HCT116 (cell line): Measurements from ENCODE around the gene BCHE. TPM values are rescaled to one million over a fixed set of nuclear protein-coding genes. Genes with fewer than 3 reads are reported as not detected.

Experiments used
- ATAC-seq: fragments of 200-7000 bp; cut with Tn5 transposase; 2 replicates; pipeline ENCODE4 v1.9.1; 2020; ENCODE audit warnings: mild to moderate bottlenecking, moderate library complexity
- BruUV-seq: library from RNA; stranded (reverse); fragments of 400-500 nt; replicated peaks from 2 replicates; lab custom pipeline; 2021; lab: Mats Ljungman, UMichigan
- CTCF ChIA-PET: fragments of 300-600 bp; sonication (Branson Sonifier 250); formaldehyde crosslinking; loops from one replicate; lab custom pipeline; 2021; ENCODE audit warnings: antibody characterized with exemption; lab: Charles Lee
- POLR2A ChIA-PET: fragments of 300-600, 350-600 bp; sonication (Branson Sonifier 250); formaldehyde crosslinking; loops from one replicate; lab custom pipeline; 2021; ENCODE audit warnings: antibody characterized with exemption; lab: Charles Lee
- RAD21 ChIA-PET, 2 experiments: fragments of 300-600 bp; sonication (Branson Sonifier 250); formaldehyde crosslinking; loops; one replicate each; lab custom pipeline; 2023; ENCODE audit warnings: low total read pairs in 2 of 2; ENCODE audit not compliant: uncharacterized antibody in 2 of 2, unreplicated experiment in 2 of 2, low non-redundant PET in 1 of 2; lab: Charles Lee
- DNase-seq: peaks from one replicate; pipeline ENCODE4 v3.0.0-alpha.2; 2010; ENCODE audit warnings: low read depth, low spot score
- H2AFZ ChIP-seq: fragments of 200-600 bp; shearing (Covaris generic), sonication (generic); 2 replicates; pipeline ENCODE4 v1.6.1; 2017; ENCODE audit warnings: low read depth, mixed run types, mixed read lengths, antibody characterized with exemption, low read length; ENCODE audit not compliant: poor library complexity, severe bottlenecking
- H3K27ac ChIP-seq: 2 replicates; pipeline ENCODE4 v1.5.1; 2012; ENCODE audit warnings: low read depth, low read length
- H3K27me3 ChIP-seq: fragments of 200-600 bp; sonication (generic); 2 replicates; pipeline ENCODE4 v1.6.1; 2016; ENCODE audit warnings: mixed run types, low read length, mixed read lengths; ENCODE audit not compliant: insufficient read depth
- H3K36me3 ChIP-seq, 2 experiments: fragments of 200-500 bp in 1 of 2; fragments of 200-600 bp in 1 of 2; sonication (Bioruptor generic) in 1 of 2; sonication (generic) in 1 of 2; 2 replicates each; pipeline versions ENCODE4 v1.5.1 to v1.6.1; 2014 to 2016; ENCODE audit warnings: low read length in 2 of 2, inconsistent platforms in 1 of 2, mixed read lengths in 1 of 2, mixed run types in 1 of 2; ENCODE audit not compliant: insufficient read depth in 2 of 2, control insufficient read depth in 1 of 2
- H3K4me1 ChIP-seq, 2 experiments: fragments of 200-600 bp in 1 of 2; sonication (generic) in 1 of 2; 2 replicates each; pipeline versions ENCODE4 v1.5.1 to v1.6.1; 2012 to 2017; ENCODE audit warnings: low read length in 2 of 2, inconsistent platforms in 1 of 2, mild to moderate bottlenecking in 1 of 2, mixed read lengths in 1 of 2, mixed run types in 1 of 2, moderate library complexity in 1 of 2; ENCODE audit not compliant: insufficient read depth in 2 of 2, control insufficient read depth in 1 of 2
- H3K4me2 ChIP-seq: fragments of 200-600 bp; sonication (generic); 2 replicates; pipeline ENCODE4 v1.6.1; 2017; ENCODE audit warnings: mixed run types, low read length, mixed read lengths
- H3K4me3 ChIP-seq, 2 experiments: fragments of 200-600 bp in 1 of 2; sonication (generic) in 1 of 2; replicated peaks in 1 of 2; 2 replicates each; pipeline ENCODE4 v1.5.1; 2011 to 2016; ENCODE audit warnings: low read length in 2 of 2, control low read depth in 1 of 2, low read depth in 1 of 2, mild to moderate bottlenecking in 1 of 2, mixed read lengths in 1 of 2, mixed run types in 1 of 2
- H3K79me2 ChIP-seq: fragments of 200-600 bp; sonication (generic); 2 replicates; pipeline ENCODE4 v1.6.1; 2017; ENCODE audit warnings: mild to moderate bottlenecking, mixed run types, low read length, moderate library complexity, mixed read lengths; ENCODE audit not compliant: insufficient read depth
- H3K9ac ChIP-seq: fragments of 200-600 bp; sonication (generic); 2 replicates; pipeline ENCODE4 v1.6.1; 2016; ENCODE audit warnings: low read length, mixed read lengths
- H3K9me2 ChIP-seq: fragments of 200-600 bp; sonication (generic), shearing (Covaris generic); 2 replicates; pipeline ENCODE4 v1.6.1; 2017; ENCODE audit warnings: mixed run types, mild to moderate bottlenecking, moderate library complexity; ENCODE audit not compliant: insufficient read depth
- H3K9me3 ChIP-seq, 2 experiments: fragments of 200-500 bp in 1 of 2; fragments of 200-600 bp in 1 of 2; sonication (Bioruptor generic) in 1 of 2; sonication (generic) in 1 of 2; 2 replicates each; pipeline ENCODE4 v1.6.1; 2014 to 2017; ENCODE audit warnings: low read length in 2 of 2, mixed read lengths in 2 of 2, inconsistent platforms in 1 of 2, low read depth in 1 of 2, mild to moderate bottlenecking in 1 of 2, mixed run types in 1 of 2, moderate library complexity in 1 of 2; ENCODE audit not compliant: control insufficient read depth in 1 of 2, insufficient read depth in 1 of 2
- H4K20me1 ChIP-seq: fragments of 200-600 bp; sonication (generic), shearing (Covaris generic); 2 replicates; pipeline ENCODE4 v1.6.1; 2017; ENCODE audit warnings: mixed run types, mild to moderate bottlenecking, moderate library complexity; ENCODE audit not compliant: insufficient read depth
- CBX3 ChIP-seq: IDR thresholded peaks from 2 replicates; pipeline ENCODE4 v1.6.1; 2012; ENCODE audit warnings: low read depth
- CEBPB ChIP-seq: IDR thresholded peaks from 2 replicates; pipeline ENCODE4 v1.6.1; 2012; ENCODE audit warnings: low read depth
- CTCF ChIP-seq, 3 experiments: fragments of 200-600 bp in 1 of 3; sonication (generic) in 1 of 3; IDR thresholded peaks in 2 of 3; conservative IDR thresholded peaks in 1 of 3; 2 replicates each; pipeline ENCODE4 v1.5.1; 2012 to 2017; ENCODE audit warnings: low read depth in 2 of 3, low read length in 2 of 3, antibody characterized with exemption in 1 of 3, borderline replicate concordance in 1 of 3, control low read depth in 1 of 3, mild to moderate bottlenecking in 1 of 3, mixed read lengths in 1 of 3, mixed run types in 1 of 3, moderate library complexity in 1 of 3; ENCODE audit not compliant: insufficient read depth in 1 of 3
- EZH2 ChIP-seq: fragments of 200-600 bp; sonication (generic); IDR thresholded peaks from 2 replicates; pipeline ENCODE4 v1.6.1; 2017; ENCODE audit warnings: antibody characterized with exemption, mixed run types
- FOSL1 ChIP-seq: IDR thresholded peaks from 2 replicates; pipeline ENCODE4 v1.6.1; 2012; ENCODE audit warnings: low read depth
- MAX ChIP-seq: IDR thresholded peaks from 2 replicates; pipeline ENCODE4 v1.6.1; 2012
- POLR2AphosphoS5 ChIP-seq: IDR thresholded peaks from 2 replicates; pipeline ENCODE4 v1.6.1; 2011; ENCODE audit warnings: mild to moderate bottlenecking, low read depth, low read length, moderate library complexity
- RAD21 ChIP-seq: IDR thresholded peaks from 2 replicates; pipeline ENCODE4 v1.6.1; 2012; ENCODE audit warnings: low read depth, mild to moderate bottlenecking
- SIN3A ChIP-seq: IDR thresholded peaks from 2 replicates; pipeline ENCODE4 v1.6.1; 2012; ENCODE audit warnings: low read depth
- TCF7L2 ChIP-seq: IDR thresholded peaks from 2 replicates; pipeline ENCODE4 v1.7.0; 2011; ENCODE audit warnings: borderline replicate concordance, inconsistent platforms; ENCODE audit not compliant: insufficient read depth, insufficient read length; ENCODE audit errors: extremely low read depth
- YY1 ChIP-seq: IDR thresholded peaks from 2 replicates; pipeline ENCODE4 v1.6.1; 2011; ENCODE audit warnings: low read length, low read depth, moderate library complexity, mild to moderate bottlenecking; ENCODE audit not compliant: insufficient replicate concordance; ENCODE audit errors: extremely low read depth
- ZBTB33 ChIP-seq: IDR thresholded peaks from 2 replicates; pipeline ENCODE4 v1.6.1; 2011; ENCODE audit warnings: mild to moderate bottlenecking, low read length, moderate library complexity; ENCODE audit not compliant: insufficient replicate concordance; ENCODE audit errors: extremely low read depth
- intact Hi-C: fragments of 100-400 bp; cut with micrococcal nuclease; formaldehyde crosslinking; loops from 2 replicates; pipeline ENCODE4 v1.10.0; 2022
- total RNA-seq: library from RNA; stranded (reverse); gene quantifications from one replicate; pipeline ENCODE4 v1.2.1, GENCODE V29; 2021; ENCODE audit not compliant: unreplicated experiment

BCHE gene
- total RNA-seq, 1 experiment from 2014 or later, result not detected

DNA sequence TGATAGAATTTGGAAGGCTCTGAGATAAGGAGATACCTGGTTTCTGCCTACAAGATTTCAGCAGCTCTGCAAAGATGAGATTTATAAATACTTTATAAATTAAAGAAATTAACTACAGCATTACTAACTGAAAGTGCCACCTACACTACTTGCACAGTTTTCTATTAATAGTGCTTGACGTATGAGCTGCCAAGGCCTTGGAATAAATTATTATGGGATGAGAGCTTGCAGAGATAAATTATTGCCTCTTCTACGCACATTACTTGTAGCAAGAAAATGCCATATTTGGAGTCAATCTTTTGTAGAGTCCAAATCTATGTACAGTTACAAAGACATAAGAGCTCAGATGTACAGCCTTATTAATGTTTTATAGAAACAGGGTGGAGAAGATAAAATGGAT lies 89.1 kb downstream of the BCHE start:
- H3K79me2 ChIP-seq, result no peaks in the 10 kb centered on the region
- POLR2A ChIA-PET, result no interaction called here
- ATAC-seq, result no peak
- H4K20me1 ChIP-seq, result no peaks in the 10 kb centered on the region
- H3K27ac ChIP-seq, result no peak overlapping the region
- BruUV-seq, result no TSS peak
- RAD21 ChIA-PET, result no interaction called here
- intact Hi-C loops, result no loop called here
- H3K9ac ChIP-seq, result no peak overlapping the region
- CTCF ChIA-PET, result no interaction called here
- no peak for DNase-seq
- no peak for TF ChIP-seq FOSL1
- TF ChIP-seq POLR2AphosphoS5, result no peak
- no peak for TF ChIP-seq YY1
- TF ChIP-seq MAX, result no peak
- TF ChIP-seq CBX3, result no peak
- TF ChIP-seq ZBTB33, result no peak
- TF ChIP-seq CEBPB, result no peak
- no peak for TF ChIP-seq EZH2
- no peak overlapping the region for H2AFZ ChIP-seq
- H3K4me1 ChIP-seq, result no peaks in the 10 kb centered on the region
- no peak overlapping the region for H3K4me3 ChIP-seq
- no peak overlapping the region for H3K4me2 ChIP-seq
- no peaks in the 10 kb centered on the region for H3K27me3 ChIP-seq
- H3K9me3 ChIP-seq, result no peaks in the 10 kb centered on the region
- no peaks in the 10 kb centered on the region for H3K9me2 ChIP-seq
- no peaks in the 10 kb centered on the region for H3K36me3 ChIP-seq

GRCh38 chr3:165746874-165747273 lies 90.3 kb downstream of the BCHE start:
- Histone ChIP-seq H3K9me3 (no peaks in the 10 kb centered on the region), H3K9me2 (no peaks in the 10 kb centered on the region), H3K4me3 (no peak overlapping the region), H2AFZ (no peak overlapping the region), H4K20me1 (no peaks in the 10 kb centered on the region), H3K4me1 (0 out of 4 replicates have a peak, but pooled peaks cover 0 to 3% of the 10 kb centered on the region in 2 experiments), H3K4me2 (no peak overlapping the region), H3K27me3 (no peaks in the 10 kb centered on the region), H3K79me2 (no peaks in the 10 kb centered on the region), H3K36me3 (no peaks in the 10 kb centered on the region), H3K27ac (no peak overlapping the region), H3K9ac (no peak overlapping the region)
- no peak for DNase-seq
- ChIA-PET POLR2A (no interaction called here), RAD21 (no interaction called here), CTCF (no interaction called here)
- no TSS peak for BruUV-seq
- intact Hi-C loops, result no loop called here
- no peak for ATAC-seq
- no peak for TF ChIP-seq TCF7L2
- no peak for TF ChIP-seq CTCF (IDR thresholded peaks at IDR 0.05 in 2 of 3, conservative IDR thresholded peaks at IDR 0.05 in 1 of 3; ENCODE audit: borderline replicate concordance in 1 of 3, insufficient read depth in 1 of 3, low read depth in 2 of 3, low read length in 2 of 3)
- TF ChIP-seq MAX, result no peak
- TF ChIP-seq SIN3A, result no peak
- no peak for TF ChIP-seq RAD21
